ENCODE data around the gene MIEF2. TPM values are rescaled to one million over a fixed set of nuclear protein-coding genes. Genes with fewer than 3 reads are reported as not detected.

MIEF2 gene
- total RNA-seq, 1 donor from 2014 or later, result 21.1 TPM

DNA sequence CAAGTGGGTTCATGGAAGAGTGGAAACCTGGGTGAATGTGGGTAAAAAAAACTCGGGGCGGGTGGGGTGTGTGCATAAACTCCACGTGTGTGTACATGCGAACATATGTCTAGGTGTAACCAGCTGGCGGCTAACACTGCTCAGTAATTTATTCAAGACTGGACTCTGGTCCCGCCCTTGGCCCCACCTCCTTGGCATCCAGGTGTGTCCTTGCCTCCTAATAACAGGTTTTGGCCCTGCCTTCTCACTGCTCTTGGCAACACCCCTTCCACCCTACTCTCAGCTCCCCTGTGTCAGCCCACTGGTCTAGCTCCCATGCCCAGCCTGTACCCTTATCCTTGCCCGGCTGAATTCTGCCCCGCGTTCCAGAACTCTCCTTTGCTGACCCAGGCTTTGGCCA, 10.2 kb upstream of the MIEF2 start:
- Histone ChIP-seq H3K4me3 (ENCODE audit: low read depth, low read length) (no peak overlapping the region), H3K27me3 (ENCODE audit: control insufficient read depth, insufficient read depth, low read length) (no peaks in the 10 kb centered on the region), H3K36me3 (ENCODE audit: control insufficient read depth, insufficient read depth, low read length) (peaks cover 70% of the 10 kb centered on the region)
- FAIRE-seq, result no peak
- DNase-seq (ENCODE audit: low read depth), result peak; percentile 64
- no peak for TF ChIP-seq CTCF (IDR thresholded peaks at IDR 0.05; ENCODE audit: insufficient read depth, low read length, severe bottlenecking)

GRCh38 chr17:18250708-18251107, 9.8 kb upstream of the MIEF2 start:
- DNase-seq (ENCODE audit: low read depth), result no peak
- peaks cover 70% of the 10 kb centered on the region for H3K36me3 ChIP-seq (ENCODE audit: control insufficient read depth, insufficient read depth, low read length)
- TF ChIP-seq CTCF (IDR thresholded peaks at IDR 0.05; ENCODE audit: insufficient read depth, low read length, severe bottlenecking), result no peak
- no peak for FAIRE-seq
- H3K4me3 ChIP-seq (ENCODE audit: low read depth, low read length), result no peak overlapping the region
- H3K27me3 ChIP-seq (ENCODE audit: control insufficient read depth, insufficient read depth, low read length), result no peaks in the 10 kb centered on the region

DNA sequence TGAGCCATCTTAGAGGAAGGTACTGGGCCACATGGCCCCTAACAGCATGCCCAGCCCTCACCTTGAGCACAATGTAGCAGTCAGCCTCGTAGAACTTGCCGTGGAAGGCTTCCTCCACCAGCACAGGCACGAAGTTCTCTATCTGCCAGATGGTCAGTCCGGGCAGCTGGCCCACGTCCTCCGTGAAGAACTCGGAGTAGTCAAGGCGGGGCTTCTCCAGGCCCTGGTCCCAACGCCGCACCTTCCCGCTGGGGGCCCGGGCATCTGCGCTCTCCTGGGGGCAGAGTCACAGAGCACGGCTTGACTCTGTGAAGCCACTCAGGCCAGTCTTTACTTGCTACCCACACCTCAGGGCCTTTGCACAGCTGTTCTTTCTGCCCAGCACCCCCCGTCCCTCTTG, 9.3 kb upstream of the MIEF2 start:
- no peak for DNase-seq (ENCODE audit: low read depth)
- Histone ChIP-seq H3K4me3 (ENCODE audit: low read depth, low read length) (no peak overlapping the region), H3K27me3 (ENCODE audit: control insufficient read depth, insufficient read depth, low read length) (no peaks in the 10 kb centered on the region), H3K36me3 (ENCODE audit: control insufficient read depth, insufficient read depth, low read length) (peaks cover 70% of the 10 kb centered on the region)
- FAIRE-seq, result no peak
- no peak for TF ChIP-seq CTCF (IDR thresholded peaks at IDR 0.05; ENCODE audit: insufficient read depth, low read length, severe bottlenecking)

GRCh38 chr17:18252160-18252559, 8.3 kb upstream of the MIEF2 start:
- no peak for TF ChIP-seq CTCF (IDR thresholded peaks at IDR 0.05; ENCODE audit: insufficient read depth, low read length, severe bottlenecking)
- no peak for DNase-seq (ENCODE audit: low read depth)
- Histone ChIP-seq H3K4me3 (ENCODE audit: low read depth, low read length) (no peak overlapping the region), H3K36me3 (ENCODE audit: control insufficient read depth, insufficient read depth, low read length) (peaks cover 70% of the 10 kb centered on the region), H3K27me3 (ENCODE audit: control insufficient read depth, insufficient read depth, low read length) (no peaks in the 10 kb centered on the region)
- no peak for FAIRE-seq

GRCh38 chr17:18253187-18253884, 7.1 kb upstream of the MIEF2 start:
- FAIRE-seq (peak; percentile 80), DNase-seq (ENCODE audit: low read depth) (no peak)

More at GRCh38 chr17:18253187-18253884, 7.1 kb upstream of the MIEF2 start:
- Histone ChIP-seq H3K4me3 (ENCODE audit: low read depth, low read length) (no peak overlapping the region), H3K36me3 (ENCODE audit: control insufficient read depth, insufficient read depth, low read length) (peaks cover 65% of the 10 kb centered on the region), H3K27me3 (ENCODE audit: control insufficient read depth, insufficient read depth, low read length) (no peaks in the 10 kb centered on the region)
- no peak for TF ChIP-seq CTCF (IDR thresholded peaks at IDR 0.05; ENCODE audit: insufficient read depth, low read length, severe bottlenecking)
